ENCODE results near the gene KLHL29.

The KLHL29 gene

DNA sequence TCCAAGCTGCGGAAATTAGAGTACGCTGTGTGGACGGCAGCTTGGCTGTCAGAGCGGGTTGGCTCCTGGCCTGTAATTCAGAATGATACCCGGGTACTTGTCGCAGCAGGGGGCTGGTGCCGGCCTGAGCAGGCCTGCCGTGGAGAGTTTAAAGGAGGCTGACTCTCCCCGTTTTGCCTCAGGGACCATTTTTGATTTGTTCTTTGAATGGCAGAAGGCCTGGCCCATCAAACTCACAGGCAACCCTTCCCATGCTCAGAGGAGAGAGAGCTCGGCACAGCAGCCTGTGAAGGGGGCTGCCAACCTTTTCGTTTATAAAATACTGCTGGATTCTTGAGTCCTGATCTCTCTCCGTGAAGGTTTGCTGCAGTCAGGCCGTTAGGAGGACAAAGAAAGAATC is 151.3 kb downstream of the KLHL29 start:
- DNase-seq, result no peak

GRCh38 chr2:23537991-23538390 is 153.0 kb downstream of the KLHL29 start:
- no peak for DNase-seq

- DNase-seq, result no peak
Measured at GRCh38 chr2:23538566-23538965, 153.6 kb downstream of the KLHL29 start.

DNA sequence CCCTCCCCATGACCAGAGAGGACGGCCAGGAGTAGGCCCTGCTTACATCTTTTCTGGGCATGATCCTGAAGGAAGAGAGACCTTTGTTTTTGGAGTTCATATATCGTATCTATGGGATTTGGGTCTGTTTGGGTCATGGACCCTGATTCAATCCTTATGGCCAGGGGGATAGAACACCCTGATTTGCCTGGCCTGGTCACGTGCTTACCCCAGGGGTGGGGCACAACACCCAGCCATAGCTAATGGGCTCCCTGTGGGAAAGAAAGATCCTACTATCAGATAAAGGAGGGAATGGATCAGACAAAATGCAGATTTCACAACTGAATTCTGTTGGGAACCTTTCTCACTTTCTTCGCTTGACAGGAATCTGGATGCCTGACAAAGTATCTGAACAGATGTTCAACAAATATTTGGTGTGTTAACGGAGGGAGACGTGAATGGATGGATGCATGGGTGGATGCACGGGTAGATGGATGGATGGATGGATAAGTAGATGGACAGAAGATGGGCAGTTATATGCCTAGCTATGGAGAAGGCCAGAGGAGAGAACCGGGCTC is 155.9 kb downstream of the KLHL29 start:
- no peak for DNase-seq

GRCh38 chr2:23541503-23542229 is 156.7 kb downstream of the KLHL29 start:
- no peak for DNase-seq

GRCh38 chr2:23542230-23542789 is 157.3 kb downstream of the KLHL29 start:
- no peak for DNase-seq

DNA sequence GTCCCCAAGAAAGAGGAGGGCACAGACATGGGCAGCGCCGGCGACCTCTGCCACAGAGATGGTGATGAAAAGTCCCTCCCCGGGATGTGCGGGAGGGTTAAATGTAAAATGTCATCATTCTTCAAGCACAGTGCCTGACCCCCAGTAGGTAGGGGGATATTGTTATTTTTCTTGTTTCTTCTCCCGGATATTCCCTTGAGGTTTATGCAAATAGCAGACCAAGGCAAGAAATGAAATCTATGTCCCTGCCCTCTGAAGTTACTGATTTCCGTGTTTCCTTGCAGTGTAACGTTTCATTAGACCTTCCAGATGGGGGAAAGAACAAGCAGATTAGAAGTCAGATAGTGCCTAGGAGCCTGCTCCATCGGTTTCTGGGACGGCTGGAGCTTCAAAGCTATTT is 158.3 kb downstream of the KLHL29 start:
- DNase-seq, result no peak

- no peak for DNase-seq
Measured at GRCh38 chr2:23543728-23544127, 158.7 kb downstream of the KLHL29 start.

DNA sequence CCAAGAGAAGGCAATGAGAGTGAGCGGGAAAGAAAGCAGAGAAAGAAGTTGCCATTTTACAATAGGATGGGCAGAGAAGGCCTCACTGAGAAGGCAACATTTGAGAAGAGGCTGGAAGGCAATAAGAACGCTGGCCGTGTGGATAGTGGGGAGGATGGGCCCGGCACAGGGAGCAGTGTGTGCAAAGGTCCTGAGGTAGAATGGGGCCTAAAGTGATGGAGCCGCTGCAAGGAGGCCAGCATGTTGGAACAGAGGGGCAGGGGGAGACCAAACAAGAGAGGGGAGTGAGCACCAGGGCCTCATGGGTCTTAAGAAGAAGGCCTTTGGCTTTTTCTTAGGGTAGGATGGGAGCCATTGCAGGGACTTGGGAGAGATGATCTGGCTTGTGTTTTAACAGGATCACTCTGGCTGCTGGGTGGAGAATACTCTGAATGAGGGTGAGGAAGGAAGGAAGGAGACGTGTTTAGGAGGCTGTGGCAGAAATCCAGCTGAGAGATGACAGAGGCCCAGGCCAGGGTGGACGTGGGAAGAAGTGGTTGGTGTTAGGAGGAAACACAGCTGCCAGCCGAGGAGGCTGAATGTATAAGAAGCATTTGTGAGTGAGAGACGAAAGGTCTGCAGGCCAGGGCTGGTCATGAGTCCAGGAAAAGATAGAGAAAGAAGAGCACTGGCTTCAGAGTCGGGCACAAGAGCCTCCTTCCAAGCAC is 159.8 kb downstream of the KLHL29 start:
- DNase-seq, result no peak

DNA sequence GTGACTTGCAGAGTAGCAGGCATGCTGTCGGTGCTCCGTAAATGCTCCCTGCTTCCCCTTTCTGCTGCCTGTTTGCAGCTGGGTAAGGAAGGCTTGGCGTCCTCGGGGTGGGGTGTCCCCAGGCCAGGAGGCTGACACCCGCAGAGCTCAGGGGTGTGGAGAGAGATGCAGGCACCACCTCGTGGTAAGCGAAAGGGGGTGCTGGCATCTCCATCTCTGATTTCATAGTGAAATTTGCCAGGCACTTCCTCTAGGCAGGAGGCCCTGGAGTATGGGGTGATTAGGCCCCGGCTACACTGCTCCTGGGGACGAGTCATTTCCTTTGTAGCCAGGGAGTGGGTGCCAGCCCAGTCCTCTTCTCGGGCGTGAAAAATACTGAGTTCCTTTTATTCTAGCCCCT is 160.4 kb downstream of the KLHL29 start:
- DNase-seq, result no peak

DNA sequence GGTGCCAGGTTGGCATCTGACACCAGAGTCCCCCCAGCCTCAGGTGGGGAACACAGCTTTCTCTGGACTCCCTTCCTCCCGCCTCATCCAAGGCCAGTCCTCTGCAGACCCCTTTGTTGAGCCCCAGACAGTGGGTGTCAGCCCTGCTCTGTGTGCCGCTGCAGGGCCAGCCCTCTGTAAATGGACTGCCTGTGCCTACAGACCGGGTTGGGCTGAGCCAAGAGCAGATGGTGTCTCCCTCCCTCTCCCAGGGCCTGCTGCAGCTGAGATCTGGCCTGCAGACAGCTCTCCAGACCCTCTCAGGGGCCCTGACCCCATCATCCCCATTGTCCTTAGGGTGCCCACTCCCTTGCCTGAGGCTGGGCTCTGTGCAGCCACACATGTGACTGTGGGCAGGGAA is 160.8 kb downstream of the KLHL29 start:
- no peak for DNase-seq

DNA sequence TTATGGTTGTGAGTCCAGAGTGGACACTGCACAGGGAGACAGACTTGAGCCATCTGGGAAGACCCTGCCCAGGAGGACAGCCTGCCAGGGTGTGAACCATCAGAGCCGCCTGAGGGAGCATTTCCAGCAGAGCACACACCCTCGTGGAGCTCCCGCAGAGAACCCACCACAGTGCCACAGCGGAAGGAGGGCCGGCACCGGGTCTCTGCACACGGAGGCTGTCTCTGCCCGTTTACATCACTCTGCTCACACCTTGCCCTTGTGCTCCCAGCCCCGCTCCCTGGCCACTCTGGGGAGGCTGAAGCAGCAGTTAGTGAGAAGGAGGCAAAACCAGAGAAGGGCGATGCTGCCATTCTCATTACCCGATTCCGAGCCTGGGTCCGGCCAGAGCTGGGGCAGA is 161.9 kb downstream of the KLHL29 start:
- no peak for DNase-seq

- DNase-seq, result no peak
Measured at GRCh38 chr2:23547725-23548124, 162.7 kb downstream of the KLHL29 start.

- DNase-seq, result no peak
Measured at GRCh38 chr2:23548143-23548769, 163.3 kb downstream of the KLHL29 start.

- no peak for DNase-seq
Measured at GRCh38 chr2:23549051-23549450, 164.1 kb downstream of the KLHL29 start.

- DNase-seq, result no peak
Measured at GRCh38 chr2:23549821-23550530, 165.0 kb downstream of the KLHL29 start.

- DNase-seq, result no peak
Measured at GRCh38 chr2:23550553-23550952, 165.6 kb downstream of the KLHL29 start.

- DNase-seq, result no peak
Measured at GRCh38 chr2:23551875-23552274, 166.9 kb downstream of the KLHL29 start.

GRCh38 chr2:23553561-23553960 is 168.6 kb downstream of the KLHL29 start:
- DNase-seq, result no peak

DNA sequence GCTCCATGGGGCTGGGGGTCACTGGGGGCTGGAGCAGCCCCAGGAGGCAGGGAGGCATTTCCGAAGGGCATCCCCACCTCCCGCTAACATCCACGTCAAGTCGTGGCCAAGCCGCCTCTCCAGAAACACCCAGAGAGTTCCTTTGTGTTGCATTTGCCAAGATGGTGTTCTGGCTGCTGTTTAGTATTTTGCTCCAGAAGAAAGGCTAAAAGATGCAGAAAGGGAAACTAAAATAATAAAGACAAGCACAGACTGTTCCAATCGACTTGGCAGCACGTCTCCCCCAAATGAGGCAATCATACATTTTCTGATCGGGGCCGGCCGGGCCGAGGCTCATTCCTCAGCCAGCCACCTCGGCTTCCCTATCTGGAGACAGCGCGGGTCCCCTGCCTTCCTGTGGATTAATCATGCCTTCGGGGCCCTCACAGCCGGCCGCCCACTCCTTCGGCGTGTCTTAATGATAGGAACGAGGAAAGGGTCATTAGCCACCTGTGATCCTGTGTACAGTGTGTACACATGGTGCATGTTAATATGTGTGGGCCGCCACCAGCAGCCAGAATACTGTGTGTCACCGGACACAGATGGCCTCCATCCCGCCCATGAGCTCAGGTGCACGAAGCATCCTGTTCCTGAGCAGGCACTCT is 169.2 kb downstream of the KLHL29 start:
- DNase-seq, result no peak

DNA sequence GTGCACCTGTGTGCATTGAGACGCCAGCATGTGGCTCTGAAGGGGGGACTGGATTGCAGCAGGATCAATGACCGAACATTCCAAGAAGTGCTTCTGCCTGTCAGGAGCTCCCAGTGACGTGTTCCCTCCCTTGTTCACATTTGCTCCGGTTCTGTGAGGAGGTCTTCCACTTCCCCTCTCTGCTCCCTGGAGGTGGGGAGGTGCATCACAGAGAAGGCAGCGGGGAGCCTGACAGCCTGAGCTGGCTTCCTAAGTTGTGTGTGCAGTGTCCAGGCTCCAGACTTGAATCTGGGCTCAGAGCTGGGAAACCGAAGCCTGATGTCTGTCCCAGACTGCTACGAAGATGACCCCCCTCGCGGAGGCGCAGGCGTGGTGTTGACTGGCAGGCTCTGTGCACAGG is 171.0 kb downstream of the KLHL29 start:
- DNase-seq, result no peak

DNA sequence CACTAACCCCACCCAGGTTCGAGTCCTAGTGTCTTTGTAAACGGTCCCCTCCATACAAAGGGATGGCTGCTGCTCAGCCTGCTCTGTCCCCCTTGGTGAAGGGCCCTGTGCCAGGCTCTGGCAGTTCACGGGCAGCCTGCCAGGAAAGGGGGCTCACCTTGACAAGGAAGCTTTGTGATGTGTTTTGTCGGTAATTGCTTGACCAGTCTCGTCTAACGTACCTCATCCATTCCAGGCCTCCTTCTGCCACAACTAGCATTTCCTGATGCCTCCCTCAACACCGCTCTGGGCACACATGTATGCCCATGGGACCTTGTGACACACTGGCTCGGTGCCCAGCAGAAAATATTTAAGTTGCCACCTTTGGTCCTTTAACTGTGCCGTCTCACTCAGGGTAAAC is 171.9 kb downstream of the KLHL29 start:
- DNase-seq, result no peak
